Testis (tissue), 2 donors: ENCODE data around the gene AMBP.

ENCODE experiments used
- POLR2A ChIP-seq: fragments of 450-650 bp; IDR thresholded peaks from one replicate; pipeline ENCODE4 v1.6.1; 2017; ENCODE audit warnings: antibody characterized with exemption, mild to moderate bottlenecking, moderate library complexity
- TF ChIP-seq, protein P1 (sequence below), 3 experiments: fragments of 450-650 bp in 2 of 3; fragments of 200-600 bp in 1 of 3; sonication (generic) in 1 of 3; IDR thresholded peaks; one replicate each; pipeline ENCODE4 v1.5.1; 2016 to 2019; ENCODE audit warnings: antibody characterized with exemption in 3 of 3, mild to moderate bottlenecking in 2 of 3, moderate library complexity in 1 of 3

DNA sequence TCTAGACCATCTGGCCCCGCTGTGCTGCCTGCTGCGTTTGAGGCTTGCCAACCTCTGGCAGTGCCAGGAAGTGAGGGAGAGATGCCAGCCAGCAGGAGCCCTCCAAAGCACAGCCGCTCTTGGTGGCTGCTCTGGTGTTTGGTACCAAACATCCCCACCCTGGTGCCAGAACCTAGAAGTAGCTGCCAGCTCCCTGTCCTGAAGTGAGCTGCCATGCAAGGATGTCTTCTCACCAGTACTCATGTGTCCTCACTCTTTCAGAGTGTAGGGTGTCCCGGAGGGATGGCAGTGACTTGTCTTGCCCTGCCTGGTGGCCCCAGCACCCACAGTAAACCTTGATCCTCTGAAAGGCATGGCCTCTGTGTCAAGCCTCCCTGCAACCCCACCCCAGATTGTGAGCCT is 43.4 kb downstream of the AMBP start:
- TF ChIP-seq, protein P1, sequence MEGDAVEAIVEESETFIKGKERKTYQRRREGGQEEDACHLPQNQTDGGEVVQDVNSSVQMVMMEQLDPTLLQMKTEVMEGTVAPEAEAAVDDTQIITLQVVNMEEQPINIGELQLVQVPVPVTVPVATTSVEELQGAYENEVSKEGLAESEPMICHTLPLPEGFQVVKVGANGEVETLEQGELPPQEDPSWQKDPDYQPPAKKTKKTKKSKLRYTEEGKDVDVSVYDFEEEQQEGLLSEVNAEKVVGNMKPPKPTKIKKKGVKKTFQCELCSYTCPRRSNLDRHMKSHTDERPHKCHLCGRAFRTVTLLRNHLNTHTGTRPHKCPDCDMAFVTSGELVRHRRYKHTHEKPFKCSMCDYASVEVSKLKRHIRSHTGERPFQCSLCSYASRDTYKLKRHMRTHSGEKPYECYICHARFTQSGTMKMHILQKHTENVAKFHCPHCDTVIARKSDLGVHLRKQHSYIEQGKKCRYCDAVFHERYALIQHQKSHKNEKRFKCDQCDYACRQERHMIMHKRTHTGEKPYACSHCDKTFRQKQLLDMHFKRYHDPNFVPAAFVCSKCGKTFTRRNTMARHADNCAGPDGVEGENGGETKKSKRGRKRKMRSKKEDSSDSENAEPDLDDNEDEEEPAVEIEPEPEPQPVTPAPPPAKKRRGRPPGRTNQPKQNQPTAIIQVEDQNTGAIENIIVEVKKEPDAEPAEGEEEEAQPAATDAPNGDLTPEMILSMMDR (IDR thresholded peaks at IDR 0.05) = no peak
- TF ChIP-seq POLR2A = no peak
